SK-N-SH (cell line): ENCODE results near the gene BMPR1A.

Experiments
- CTCF ChIP-seq: fragments of 200-600 bp; sonication (generic); IDR thresholded peaks from 2 replicates; pipeline ENCODE4 v1.6.1; 2017; ENCODE audit warnings: antibody characterized with exemption, mild to moderate bottlenecking, moderate library complexity
- EP300 ChIP-seq, 2 experiments: IDR thresholded peaks; 2 replicates each; pipeline versions ENCODE4 v1.4.0 to v1.6.1; 2012; ENCODE audit warnings: borderline replicate concordance in 1 of 2, low read depth in 1 of 2, low read length in 1 of 2
- FOSL2 ChIP-seq: IDR thresholded peaks from 2 replicates; pipeline ENCODE4 v1.4.0; 2012; ENCODE audit warnings: low read depth, mild to moderate bottlenecking, moderate library complexity, borderline replicate concordance
- JUND ChIP-seq: IDR thresholded peaks from 2 replicates; pipeline ENCODE4 v1.4.0; 2012
- MAX ChIP-seq: IDR thresholded peaks from 2 replicates; pipeline ENCODE4 v1.4.0; 2012; ENCODE audit warnings: low read depth
- NFIC ChIP-seq: IDR thresholded peaks from 2 replicates; pipeline ENCODE4 v1.4.0; 2012; ENCODE audit warnings: borderline replicate concordance
- POLR2AphosphoS5 ChIP-seq: IDR thresholded peaks from 2 replicates; pipeline ENCODE4 v1.6.1; 2012; ENCODE audit warnings: low read depth, low read length
- REST ChIP-seq: IDR thresholded peaks from 2 replicates; pipeline ENCODE4 v1.6.1; 2012; ENCODE audit warnings: mild to moderate bottlenecking, low read depth, low read length, moderate library complexity
- RXRA ChIP-seq: IDR thresholded peaks from 2 replicates; pipeline ENCODE4 v1.4.0; 2012; ENCODE audit warnings: low read depth, mild to moderate bottlenecking, borderline replicate concordance
- SIN3A ChIP-seq: IDR thresholded peaks from 2 replicates; pipeline ENCODE4 v1.6.1; 2012; ENCODE audit warnings: low read depth, mild to moderate bottlenecking, low read length, moderate library complexity, borderline replicate concordance
- SMC3 ChIP-seq: IDR thresholded peaks from 2 replicates; pipeline ENCODE4 v1.6.1; 2012; ENCODE audit warnings: low read depth, low read length, improper control_type of control experiment
- TEAD4 ChIP-seq: IDR thresholded peaks from 2 replicates; pipeline ENCODE4 v1.4.0; 2012; ENCODE audit warnings: mild to moderate bottlenecking, borderline replicate concordance; ENCODE audit not compliant: insufficient read depth
- TF ChIP-seq, protein P1 (sequence below): IDR thresholded peaks from 2 replicates; pipeline ENCODE4 v1.4.0; 2012; ENCODE audit warnings: low read depth, borderline replicate concordance
- TF ChIP-seq, protein P2 (sequence below): fragments of 150-350 bp; IDR thresholded peaks from 2 replicates; pipeline ENCODE4 v1.6.1; 2016; ENCODE audit warnings: mild to moderate bottlenecking, low read depth, low read length

DNA sequence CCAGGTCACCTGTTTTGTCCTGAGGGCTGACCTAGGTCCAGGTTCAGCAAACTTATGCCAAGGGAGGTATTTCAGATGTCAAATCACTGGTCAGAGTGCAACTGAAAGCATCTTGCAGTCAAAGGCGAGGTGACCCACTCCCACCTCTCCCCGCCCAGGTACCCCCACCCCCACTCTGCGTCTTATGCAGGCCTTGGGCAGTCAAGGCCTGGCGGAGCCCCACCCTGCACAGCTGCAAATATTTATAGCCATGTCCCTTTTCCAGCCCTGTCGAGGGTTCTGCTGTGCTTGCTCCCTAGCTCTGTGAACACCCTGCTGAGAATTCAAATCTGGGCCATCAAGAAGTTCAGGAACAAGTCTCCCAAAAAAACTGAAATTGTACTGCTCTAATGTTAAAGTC lies 40.6 kb upstream of the BMPR1A start:
- TF ChIP-seq SMC3 (no peak), CTCF (no peak), POLR2AphosphoS5 (no peak), NFIC (no peak), SIN3A (no peak), TEAD4 (no peak), JUND (no peak), EP300 (IDR thresholded peaks at IDR 0.05; ENCODE audit: borderline replicate concordance in 1 of 2, low read depth in 1 of 2, low read length in 1 of 2) (no peak), RXRA (no peak), REST (no peak), FOSL2 (no peak), MAX (no peak)
- TF ChIP-seq, protein P1, sequence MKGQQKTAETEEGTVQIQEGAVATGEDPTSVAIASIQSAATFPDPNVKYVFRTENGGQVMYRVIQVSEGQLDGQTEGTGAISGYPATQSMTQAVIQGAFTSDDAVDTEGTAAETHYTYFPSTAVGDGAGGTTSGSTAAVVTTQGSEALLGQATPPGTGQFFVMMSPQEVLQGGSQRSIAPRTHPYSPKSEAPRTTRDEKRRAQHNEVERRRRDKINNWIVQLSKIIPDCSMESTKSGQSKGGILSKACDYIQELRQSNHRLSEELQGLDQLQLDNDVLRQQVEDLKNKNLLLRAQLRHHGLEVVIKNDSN: no peak
- TF ChIP-seq, protein P2, sequence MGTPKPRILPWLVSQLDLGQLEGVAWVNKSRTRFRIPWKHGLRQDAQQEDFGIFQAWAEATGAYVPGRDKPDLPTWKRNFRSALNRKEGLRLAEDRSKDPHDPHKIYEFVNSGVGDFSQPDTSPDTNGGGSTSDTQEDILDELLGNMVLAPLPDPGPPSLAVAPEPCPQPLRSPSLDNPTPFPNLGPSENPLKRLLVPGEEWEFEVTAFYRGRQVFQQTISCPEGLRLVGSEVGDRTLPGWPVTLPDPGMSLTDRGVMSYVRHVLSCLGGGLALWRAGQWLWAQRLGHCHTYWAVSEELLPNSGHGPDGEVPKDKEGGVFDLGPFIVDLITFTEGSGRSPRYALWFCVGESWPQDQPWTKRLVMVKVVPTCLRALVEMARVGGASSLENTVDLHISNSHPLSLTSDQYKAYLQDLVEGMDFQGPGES: no peak
